Ovary (tissue), 9 donors: Measurements from ENCODE around the gene SPAG9. TPM values are rescaled to one million over a fixed set of nuclear protein-coding genes. Genes with fewer than 3 reads are reported as not detected.
"Not testable (repeated sequence)": the region's sequence is repeated elsewhere in the genome, so short reads cannot be mapped to it uniquely, and the experiment has no call there.

ENCODE experiments used
- DNase-seq, 5 donors: peaks; one replicate each; pipeline ENCODE4 v3.0.0-alpha.2; 2019 to 2020
- H3K27ac ChIP-seq, 2 donors: fragments of 200-600 bp; one replicate each; pipeline versions ENCODE4 v1.5.1 to v1.8.0; 2019 to 2022
- H3K27me3 ChIP-seq: fragments of 200-600 bp; one replicate; pipeline ENCODE4 v1.8.0; 2022
- H3K36me3 ChIP-seq: fragments of 200-600 bp; sonication (generic); one replicate; pipeline ENCODE4 v1.5.1; 2019
- H3K4me1 ChIP-seq: one replicate; pipeline ENCODE4 v1.8.1; 2013; ENCODE audit warnings: mild to moderate bottlenecking, moderate library complexity; ENCODE audit not compliant: insufficient read depth
- H3K4me3 ChIP-seq: fragments of 200-600 bp; sonication (generic); one replicate; pipeline ENCODE4 v1.5.1; 2017
- H3K9me3 ChIP-seq, 2 donors: fragments of 200-600 bp in 1 of 2; sonication (generic) in 1 of 2; one replicate each; pipeline versions ENCODE4 v1.5.1 to v1.8.1; 2013 to 2019; ENCODE audit warnings: mild to moderate bottlenecking in 1 of 2, moderate library complexity in 1 of 2
- EP300 ChIP-seq: sonication (generic); formaldehyde crosslinking; IDR thresholded peaks from one replicate; pipeline ENCODE4 v1.6.1; 2017; ENCODE audit warnings: antibody characterized with exemption
- POLR2A ChIP-seq: fragments of 450-650 bp; IDR thresholded peaks from one replicate; pipeline ENCODE4 v1.6.1; 2017; ENCODE audit warnings: antibody characterized with exemption, mild to moderate bottlenecking, moderate library complexity
- WGBS, 3 donors: extraction: QIAGEN DNeasy Blood & Tissue Kit in 1 of 3; methylation state at CpG; one replicate each; pipeline versions ENCODE4 v1.1.5 to v1.1.7; 2013 to 2017; 5-methylcytosine and 5-hydroxymethylcytosine counted together
- intact Hi-C, 4 donors: fragments of 100-400 bp; cut with DNase I; formaldehyde crosslinking; loops; one replicate each; pipeline versions ENCODE4 v1.11.0 to v1.15.1; 2022 to 2023
- polyA plus RNA-seq, 2 donors: library from polyadenylated mRNA; stranded (reverse); fragments of 200-250 nt in 1 of 2; fragments of 350-450 nt in 1 of 2; fragmentation: Illumina TruSeq in 1 of 2; extraction: RNeasy Lipid Tissue Mini Kit (QIAGEN cat#74804) in 1 of 2; gene quantifications; one replicate each; pipeline ENCODE4 v1.2.3, GENCODE V29; 2013 to 2014
- total RNA-seq, 7 donors: library from RNA; depleted of rRNA in 2 of 7; stranded (reverse); fragments of >200 nt in 2 of 7; fragmentation: NEBNext Ultra II Directional in 3 of 7; extraction: Animal tissue kit (Norgen Biotek cat#: 25700) in 3 of 7; gene quantifications; one replicate each; pipeline versions ENCODE4 v1.1.0 to v1.2.4, GENCODE V29; 2016 to 2023
- TF ChIP-seq, protein P1 (sequence below), 3 donors: fragments of 450-650 bp in 2 of 3; fragments of 200-600 bp in 1 of 3; IDR thresholded peaks; one replicate each; pipeline versions ENCODE4 v1.5.1 to v1.8.0; 2016 to 2022; ENCODE audit warnings: antibody characterized with exemption in 3 of 3, mild to moderate bottlenecking in 1 of 3
- donor health status: DM: no; HTN: no; CAD: no; lungs with moderate emphysema.
- donor health status: DM: no; HTN: no; CAD: no.
- donor health status: Bipolar disorder and iron deficiency.
- donor health status: DM: yes; HTN: yes; CAD: no.
- donor health status: DM: no; HTN: no; CAD: no.
- donor health status: DM: yes; HTN: yes; CAD: no.

SPAG9 gene
- total and polyA plus RNA-seq, 9 donors, result 28.8 to 103 (median 79.4) TPM

DNA sequence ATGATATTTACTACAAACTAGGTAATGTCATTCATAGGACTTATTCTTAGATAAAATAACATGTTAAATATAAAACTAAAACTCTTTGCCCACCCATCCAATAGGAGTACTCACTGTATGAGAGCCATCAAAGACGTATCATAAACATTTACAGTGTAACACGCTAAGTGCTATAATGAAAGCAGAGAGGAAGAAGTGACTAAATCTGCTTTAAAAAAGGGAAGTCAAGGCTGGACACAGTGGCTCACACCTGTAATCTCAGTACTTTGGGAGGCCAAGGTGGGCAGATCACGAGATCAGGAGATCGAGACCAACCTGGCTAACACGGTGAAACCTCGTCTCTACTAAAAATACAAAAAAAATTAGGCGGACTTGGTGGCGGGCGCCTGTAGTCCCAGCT is 32.4 kb downstream of the SPAG9 start:
- Histone ChIP-seq H3K36me3 (no peaks in the 10 kb centered on the region), H3K27ac (no peak overlapping the region), H3K4me3 (no peak overlapping the region), H3K9me3 (no peaks in the 10 kb centered on the region), H3K4me1 (peaks cover 3% of the 10 kb centered on the region), H3K27me3 (no peaks in the 10 kb centered on the region)
- WGBS, 3 donors, result 95 to 98% (median 96%) methylated on average over 9 of the region's 9 CpGs
- intact Hi-C loops, result no loop called here
- DNase-seq, result no peak
- TF ChIP-seq POLR2A, result no peak
- no peak for TF ChIP-seq EP300
- TF ChIP-seq, protein P1, sequence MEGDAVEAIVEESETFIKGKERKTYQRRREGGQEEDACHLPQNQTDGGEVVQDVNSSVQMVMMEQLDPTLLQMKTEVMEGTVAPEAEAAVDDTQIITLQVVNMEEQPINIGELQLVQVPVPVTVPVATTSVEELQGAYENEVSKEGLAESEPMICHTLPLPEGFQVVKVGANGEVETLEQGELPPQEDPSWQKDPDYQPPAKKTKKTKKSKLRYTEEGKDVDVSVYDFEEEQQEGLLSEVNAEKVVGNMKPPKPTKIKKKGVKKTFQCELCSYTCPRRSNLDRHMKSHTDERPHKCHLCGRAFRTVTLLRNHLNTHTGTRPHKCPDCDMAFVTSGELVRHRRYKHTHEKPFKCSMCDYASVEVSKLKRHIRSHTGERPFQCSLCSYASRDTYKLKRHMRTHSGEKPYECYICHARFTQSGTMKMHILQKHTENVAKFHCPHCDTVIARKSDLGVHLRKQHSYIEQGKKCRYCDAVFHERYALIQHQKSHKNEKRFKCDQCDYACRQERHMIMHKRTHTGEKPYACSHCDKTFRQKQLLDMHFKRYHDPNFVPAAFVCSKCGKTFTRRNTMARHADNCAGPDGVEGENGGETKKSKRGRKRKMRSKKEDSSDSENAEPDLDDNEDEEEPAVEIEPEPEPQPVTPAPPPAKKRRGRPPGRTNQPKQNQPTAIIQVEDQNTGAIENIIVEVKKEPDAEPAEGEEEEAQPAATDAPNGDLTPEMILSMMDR (IDR thresholded peaks at IDR 0.05), result no peak

DNA sequence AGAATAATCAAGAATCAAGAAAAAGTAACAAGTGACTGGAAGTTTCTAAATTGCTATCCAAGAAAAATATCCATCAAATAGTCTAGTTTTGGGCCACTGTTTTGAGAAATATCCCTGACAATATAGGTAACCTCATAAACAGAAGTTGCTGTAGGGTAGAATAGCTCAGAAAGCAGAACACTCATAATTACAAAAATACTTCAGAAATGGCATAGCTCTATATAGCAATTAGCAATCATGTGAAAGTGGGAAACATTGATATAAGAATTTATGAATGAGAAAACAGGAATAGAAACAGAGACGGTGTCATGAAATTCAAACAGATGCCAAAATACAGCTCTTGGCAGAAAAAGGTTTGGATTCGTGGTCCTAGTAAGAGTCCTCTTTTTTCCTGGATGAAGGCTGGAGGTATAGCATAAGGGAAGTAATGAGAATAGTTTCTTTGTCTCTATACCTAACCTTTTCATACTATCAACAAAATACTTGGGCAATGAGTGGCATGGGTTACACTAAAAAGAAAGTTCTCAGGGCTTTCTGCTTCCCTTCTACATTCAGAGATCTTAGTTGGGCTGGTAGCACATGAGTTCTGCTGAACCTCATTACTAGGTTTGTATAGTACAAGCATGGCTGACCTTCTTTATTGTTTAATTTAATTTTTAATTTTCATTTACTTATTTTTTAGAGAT is 33.5 kb downstream of the SPAG9 start:
- no peak overlapping the region for H3K27ac ChIP-seq
- H3K36me3 ChIP-seq, result no peaks in the 10 kb centered on the region
- no peak for DNase-seq
- intact Hi-C loops, result no loop called here
- H3K4me1 ChIP-seq, result peaks cover 4% of the 10 kb centered on the region
- no peaks in the 10 kb centered on the region for H3K9me3 ChIP-seq
- TF ChIP-seq EP300 (no peak), POLR2A (no peak)
- TF ChIP-seq, protein P1 (IDR thresholded peaks at IDR 0.05), result no peak
- 48 to 57% (median 53%) methylated on average over 2 of the region's 2 CpGs for WGBS, 3 donors
- no peak overlapping the region for H3K4me3 ChIP-seq
- no peaks in the 10 kb centered on the region for H3K27me3 ChIP-seq

DNA sequence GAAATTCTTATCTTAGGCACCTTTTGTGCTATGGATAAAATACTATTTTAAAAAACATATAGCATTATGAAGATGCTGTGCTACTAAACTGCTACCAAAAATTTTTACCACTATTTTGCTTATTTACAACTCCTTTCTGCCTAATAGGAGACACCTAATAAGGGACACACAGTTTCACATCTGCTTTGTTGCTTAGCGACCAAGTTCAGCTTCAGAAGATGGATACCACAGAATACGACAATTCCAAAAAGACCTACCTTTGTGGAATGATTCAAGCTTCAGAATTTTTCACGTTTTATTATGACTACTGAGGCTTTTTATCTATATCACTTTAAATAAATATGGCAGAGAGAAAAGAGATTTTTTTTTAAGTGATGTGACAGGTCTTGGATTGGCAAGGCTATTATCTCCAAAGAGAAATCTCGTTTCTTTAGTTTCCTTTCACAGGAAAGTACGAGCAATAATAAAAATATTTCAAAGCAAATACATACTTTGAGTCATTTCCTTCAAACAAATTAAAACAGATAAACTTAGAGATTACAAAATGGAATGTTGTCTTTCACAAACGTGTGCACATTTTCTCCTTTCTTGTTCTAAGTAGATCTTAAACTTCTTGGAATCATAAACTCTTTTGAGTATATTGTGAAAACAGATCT is 35.4 kb downstream of the SPAG9 start:
- TF ChIP-seq, protein P1 (IDR thresholded peaks at IDR 0.05), result no peak
- TF ChIP-seq EP300, result no peak
- Histone ChIP-seq H3K27ac (no peak overlapping the region), H3K27me3 (no peaks in the 10 kb centered on the region), H3K4me3 (no peak overlapping the region), H3K36me3 (no peaks in the 10 kb centered on the region), H3K4me1 (peaks cover 1% of the 10 kb centered on the region), H3K9me3 (no peaks in the 10 kb centered on the region)
- 41 to 52% (median 48%) methylated on average over 6 of the region's 6 CpGs for WGBS, 3 donors
- no peak for DNase-seq
- intact Hi-C loops, result no loop called here

DNA sequence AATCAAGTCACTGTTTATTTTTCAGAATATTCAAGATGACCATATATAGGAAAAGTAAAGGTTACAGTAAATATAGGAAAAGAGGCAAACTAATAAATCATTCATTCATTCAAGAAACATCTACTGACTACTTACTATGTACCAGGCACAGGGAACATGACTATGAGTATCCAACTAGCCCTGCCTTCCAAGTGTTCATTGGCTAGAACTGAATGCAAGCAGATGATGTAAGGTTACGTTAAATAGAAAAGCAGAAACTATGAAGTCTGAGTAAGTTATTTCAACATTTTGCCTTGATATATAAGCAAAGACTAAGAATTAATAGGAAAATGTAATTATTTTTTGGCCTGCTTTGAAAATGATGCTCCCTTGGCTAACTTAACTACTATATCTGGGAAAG is 36.7 kb downstream of the SPAG9 start:
- Histone ChIP-seq H3K9me3 (no peaks in the 10 kb centered on the region), H3K4me3 (no peak overlapping the region), H3K36me3 (no peaks in the 10 kb centered on the region), H3K27ac (no peak overlapping the region), H3K4me1 (peaks cover 1% of the 10 kb centered on the region), H3K27me3 (no peaks in the 10 kb centered on the region)
- TF ChIP-seq EP300 (no peak), POLR2A (no peak)
- TF ChIP-seq, protein P1 (IDR thresholded peaks at IDR 0.05), result no peak
- DNase-seq, result no peak
- intact Hi-C loops, result no loop called here
- WGBS, 3 donors, result 91 to 99% (median 92%) methylated on average over 1 of the region's 1 CpG

DNA sequence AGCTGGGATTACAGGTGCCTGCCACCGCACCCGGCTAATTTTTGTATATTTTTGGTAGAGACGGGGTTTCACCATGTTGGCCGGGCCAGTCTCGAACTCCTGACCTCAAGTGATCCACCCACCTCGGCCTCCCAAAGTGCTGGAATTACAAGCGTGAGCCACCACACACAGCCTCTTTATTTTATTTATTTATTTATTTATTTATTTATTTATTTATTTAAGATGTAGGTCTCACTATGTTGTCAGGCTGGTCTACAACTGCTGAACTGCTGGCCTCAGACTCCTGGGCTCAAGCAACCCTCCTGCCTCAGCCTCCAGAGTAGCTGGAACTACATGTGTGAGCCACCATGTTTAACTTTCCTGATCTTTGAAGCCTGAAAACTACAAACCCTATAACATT is 37.3 kb downstream of the SPAG9 start:
- H3K4me1 ChIP-seq, H3K9me3 ChIP-seq, intact Hi-C loops, H3K27ac ChIP-seq, H3K4me3 ChIP-seq, DNase-seq, H3K27me3 ChIP-seq, H3K36me3 ChIP-seq: not testable (repeated sequence)
- 85 to 96% (median 88%) methylated on average over 7 of the region's 7 CpGs for WGBS, 3 donors
